ENCODE results near the gene CRACR2B. TPM values are rescaled to one million over a fixed set of nuclear protein-coding genes. Genes with fewer than 3 reads are reported as not detected.

CRACR2B gene
- total RNA-seq, 3 donors from 2014 or later, result 14.7 to 152 (median 86.2) TPM

DNA sequence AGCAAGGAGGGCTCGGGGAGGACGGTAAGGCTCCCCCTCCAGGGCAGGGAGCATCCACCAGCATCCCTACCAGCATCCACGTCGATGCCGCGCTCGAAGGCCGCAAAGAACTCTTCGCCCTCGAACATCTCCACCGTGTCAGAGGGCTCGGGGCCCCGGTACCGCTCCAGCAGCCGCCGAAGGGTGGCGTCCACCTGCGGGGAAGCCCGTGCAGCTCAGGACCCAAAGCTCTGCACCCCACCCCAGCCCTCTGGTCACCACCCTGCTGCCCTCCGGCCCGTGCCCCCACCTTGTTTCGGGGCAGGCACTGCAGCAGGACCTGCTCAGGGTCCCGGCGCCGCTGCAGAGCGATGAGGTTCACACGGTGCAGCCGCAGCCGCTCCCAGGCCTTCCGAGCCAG lies 27.2 kb upstream of the CRACR2B start:
- no peaks in the 10 kb centered on the region for H3K27me3 ChIP-seq
- TF ChIP-seq POLR2A (IDR thresholded peaks at IDR 0.05), result no peak
- no peak for TF ChIP-seq POLR2AphosphoS5 (IDR thresholded peaks at IDR 0.05)
- TF ChIP-seq, protein P1, sequence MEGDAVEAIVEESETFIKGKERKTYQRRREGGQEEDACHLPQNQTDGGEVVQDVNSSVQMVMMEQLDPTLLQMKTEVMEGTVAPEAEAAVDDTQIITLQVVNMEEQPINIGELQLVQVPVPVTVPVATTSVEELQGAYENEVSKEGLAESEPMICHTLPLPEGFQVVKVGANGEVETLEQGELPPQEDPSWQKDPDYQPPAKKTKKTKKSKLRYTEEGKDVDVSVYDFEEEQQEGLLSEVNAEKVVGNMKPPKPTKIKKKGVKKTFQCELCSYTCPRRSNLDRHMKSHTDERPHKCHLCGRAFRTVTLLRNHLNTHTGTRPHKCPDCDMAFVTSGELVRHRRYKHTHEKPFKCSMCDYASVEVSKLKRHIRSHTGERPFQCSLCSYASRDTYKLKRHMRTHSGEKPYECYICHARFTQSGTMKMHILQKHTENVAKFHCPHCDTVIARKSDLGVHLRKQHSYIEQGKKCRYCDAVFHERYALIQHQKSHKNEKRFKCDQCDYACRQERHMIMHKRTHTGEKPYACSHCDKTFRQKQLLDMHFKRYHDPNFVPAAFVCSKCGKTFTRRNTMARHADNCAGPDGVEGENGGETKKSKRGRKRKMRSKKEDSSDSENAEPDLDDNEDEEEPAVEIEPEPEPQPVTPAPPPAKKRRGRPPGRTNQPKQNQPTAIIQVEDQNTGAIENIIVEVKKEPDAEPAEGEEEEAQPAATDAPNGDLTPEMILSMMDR (IDR thresholded peaks at IDR 0.05), result no peak
- H3K9me3 ChIP-seq, result no peaks in the 10 kb centered on the region
- H3K4me1 ChIP-seq, result peaks cover 9 to 24% of the 10 kb centered on the region in 2 donors
- H3K27ac ChIP-seq, result no peak overlapping the region
- no peaks in the 10 kb centered on the region for H3K36me3 ChIP-seq
- H3K4me3 ChIP-seq, result no peak overlapping the region
- intact Hi-C loops (cut with DNase I; ENCODE audit: low total_unique reads), result no loop called here
- DNase-seq (ENCODE audit: low spot score in 2 of 2), result no peak

DNA sequence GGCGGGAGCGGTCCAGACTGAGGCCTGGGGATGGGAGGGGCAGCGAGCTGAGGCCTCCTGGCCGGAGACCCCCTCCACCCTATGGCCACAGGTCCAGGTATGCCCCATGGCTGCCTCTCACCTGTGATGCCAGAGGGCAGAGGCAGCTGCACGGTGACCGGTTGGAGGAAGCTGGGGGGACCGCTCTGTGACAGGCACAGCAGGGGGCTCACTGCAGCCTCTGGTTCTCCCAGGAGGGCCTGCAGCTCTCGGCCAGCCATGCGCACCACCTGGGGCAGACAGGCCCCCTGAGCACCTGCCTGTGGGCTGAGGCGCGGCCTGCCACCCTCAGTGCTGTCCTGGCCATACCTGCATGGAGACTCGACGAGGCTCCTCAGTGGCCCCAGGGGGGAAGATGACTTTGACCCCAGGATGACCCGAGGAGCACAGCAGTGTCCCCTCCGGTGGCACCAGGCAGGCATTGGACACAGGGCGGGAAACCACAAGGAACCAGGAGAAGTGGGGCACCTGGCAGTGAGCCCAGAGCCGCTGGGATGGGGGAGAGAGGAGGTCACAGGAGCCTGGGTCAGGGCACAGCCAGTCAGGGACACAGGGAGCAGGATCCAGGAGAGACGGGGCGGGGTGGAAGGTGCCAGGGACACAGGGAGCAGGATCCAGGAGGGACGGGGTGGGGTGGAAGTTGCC lies 26.5 kb upstream of the CRACR2B start:
- H3K36me3 ChIP-seq, result no peaks in the 10 kb centered on the region
- H3K9me3 ChIP-seq, result no peaks in the 10 kb centered on the region
- no peaks in the 10 kb centered on the region for H3K27me3 ChIP-seq
- intact Hi-C loops (cut with DNase I; ENCODE audit: low total_unique reads), result no loop called here
- no peak for DNase-seq (ENCODE audit: low spot score in 2 of 2)
- H3K27ac ChIP-seq, result no peak overlapping the region
- no peak overlapping the region for H3K4me3 ChIP-seq
- peaks cover 6 to 20% of the 10 kb centered on the region in 2 donors for H3K4me1 ChIP-seq
- TF ChIP-seq POLR2AphosphoS5 (IDR thresholded peaks at IDR 0.05), result no peak
- no peak for TF ChIP-seq POLR2A (IDR thresholded peaks at IDR 0.05)
- TF ChIP-seq, protein P1 (IDR thresholded peaks at IDR 0.05), result no peak

DNA sequence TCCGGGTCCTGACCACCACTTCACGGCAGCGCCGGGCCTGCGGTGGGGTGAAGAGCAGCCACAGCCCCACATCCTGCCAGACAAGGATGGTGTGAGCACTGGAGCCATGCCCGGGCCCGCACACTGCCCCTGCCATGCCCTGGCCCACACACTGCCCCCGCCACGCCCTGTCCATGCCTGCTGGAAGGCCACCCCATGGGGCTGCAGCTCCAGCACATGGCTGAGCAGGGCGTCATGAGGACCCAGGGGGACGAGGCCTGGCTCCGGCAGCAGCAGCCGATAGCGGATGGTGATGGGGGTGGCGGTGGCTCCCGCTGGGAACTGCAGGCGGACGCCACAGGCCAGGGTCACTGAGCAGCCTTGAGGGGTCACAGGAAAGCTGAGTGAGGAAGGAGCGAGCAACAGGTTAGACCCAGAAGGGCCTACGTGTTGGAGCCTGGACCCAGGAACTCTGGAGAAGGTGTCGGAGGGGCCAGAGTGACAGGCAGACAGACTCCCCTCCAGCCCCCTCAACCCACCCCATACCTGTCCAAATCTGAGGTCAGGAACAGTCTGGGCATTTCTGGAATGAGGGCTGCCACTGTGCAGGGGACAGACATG lies 25.6 kb upstream of the CRACR2B start:
- TF ChIP-seq POLR2AphosphoS5 (IDR thresholded peaks at IDR 0.05) (no peak), POLR2A (IDR thresholded peaks at IDR 0.05) (no peak)
- TF ChIP-seq, protein P1 (IDR thresholded peaks at IDR 0.05), result no peak
- Histone ChIP-seq H3K27me3 (no peaks in the 10 kb centered on the region), H3K4me1 (peaks cover 0 to 12% of the 10 kb centered on the region in 2 donors), H3K36me3 (no peaks in the 10 kb centered on the region), H3K4me3 (no peak overlapping the region), H3K9me3 (no peaks in the 10 kb centered on the region), H3K27ac (no peak overlapping the region)
- no peak for DNase-seq (ENCODE audit: low spot score in 2 of 2)
- intact Hi-C loops (cut with DNase I; ENCODE audit: low total_unique reads), result no loop called here

DNA sequence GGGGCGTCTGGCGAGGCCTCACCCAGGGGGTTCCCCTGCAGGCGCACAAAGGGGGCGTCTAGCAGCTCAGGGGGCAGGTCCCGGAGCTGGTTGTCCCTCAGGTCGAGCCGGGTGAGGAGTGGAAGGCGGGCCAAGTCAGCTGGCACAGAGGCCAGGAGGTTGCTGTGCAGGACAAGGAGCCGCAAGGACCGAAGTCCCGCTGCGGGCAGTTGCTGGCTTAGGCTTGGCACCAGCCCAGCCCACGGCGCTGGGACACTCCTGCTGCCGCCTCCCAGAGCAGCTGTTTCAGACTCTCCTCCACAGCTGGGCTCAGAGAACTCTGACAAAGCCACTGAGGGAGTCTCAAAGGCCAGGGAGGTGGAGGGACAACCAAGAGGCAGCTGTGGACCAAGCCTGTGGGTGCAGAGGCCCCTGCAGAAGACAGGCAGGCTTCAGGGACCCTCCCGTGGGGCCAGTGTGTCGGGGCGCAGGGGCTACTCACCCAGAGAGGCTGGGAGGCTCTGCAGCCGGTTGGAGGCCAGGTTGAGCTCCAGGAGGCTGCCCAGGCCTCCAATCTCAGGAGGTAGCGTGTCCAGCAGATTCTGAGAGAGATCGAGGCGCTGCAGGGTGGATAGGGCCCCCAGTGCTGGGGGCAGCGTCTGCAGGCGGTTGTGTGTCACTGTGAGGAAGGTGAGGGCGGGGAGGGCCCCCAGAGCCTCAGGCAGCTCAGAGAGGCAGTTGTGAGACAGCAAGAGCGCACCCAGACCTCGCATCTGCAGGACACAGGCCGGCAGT lies 24.8 kb upstream of the CRACR2B start:
- no peak overlapping the region for H3K4me3 ChIP-seq
- DNase-seq (ENCODE audit: low spot score in 2 of 2), result no peak
- H3K9me3 ChIP-seq, result no peaks in the 10 kb centered on the region
- no peaks in the 10 kb centered on the region for H3K36me3 ChIP-seq
- intact Hi-C loops (cut with DNase I; ENCODE audit: low total_unique reads), result no loop called here
- TF ChIP-seq POLR2AphosphoS5 (IDR thresholded peaks at IDR 0.05), result no peak
- TF ChIP-seq POLR2A (IDR thresholded peaks at IDR 0.05), result no peak
- TF ChIP-seq, protein P1 (IDR thresholded peaks at IDR 0.05), result no peak
- H3K27me3 ChIP-seq, result no peaks in the 10 kb centered on the region
- H3K27ac ChIP-seq, result no peak overlapping the region
- H3K4me1 ChIP-seq, result peaks cover 0 to 10% of the 10 kb centered on the region in 2 donors

DNA sequence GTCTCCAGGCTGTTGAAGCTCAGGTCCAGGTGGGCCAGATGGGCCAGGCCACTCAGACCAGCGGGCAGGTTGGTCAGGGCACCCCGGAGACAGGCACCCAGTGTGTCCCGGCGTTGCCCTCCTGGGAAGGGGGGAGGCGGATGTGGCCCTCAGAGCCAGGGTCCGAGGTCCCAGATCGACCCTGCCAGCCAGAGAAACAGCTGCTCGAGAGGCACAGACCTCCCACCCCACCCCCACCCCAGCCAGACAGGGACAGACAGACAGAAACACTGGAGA lies 24.3 kb upstream of the CRACR2B start:
- no peak overlapping the region for H3K4me3 ChIP-seq
- no peak overlapping the region for H3K27ac ChIP-seq
- no peaks in the 10 kb centered on the region for H3K36me3 ChIP-seq
- intact Hi-C loops (cut with DNase I; ENCODE audit: low total_unique reads), result no loop called here
- TF ChIP-seq, protein P1 (IDR thresholded peaks at IDR 0.05), result no peak
- no peak for TF ChIP-seq POLR2A (IDR thresholded peaks at IDR 0.05)
- no peaks in the 10 kb centered on the region for H3K27me3 ChIP-seq
- H3K9me3 ChIP-seq, result no peaks in the 10 kb centered on the region
- DNase-seq (ENCODE audit: low spot score in 2 of 2), result no peak
- peaks cover 0 to 10% of the 10 kb centered on the region in 2 donors for H3K4me1 ChIP-seq
